ENCODE data around the gene LIPK. TPM values are rescaled to one million over a fixed set of nuclear protein-coding genes. Genes with fewer than 3 reads are reported as not detected.

The LIPK gene
- total and polyA plus RNA-seq, 2 experiments from 2014 or later: not detected

- Mint-ChIP-seq H3K27me3 (ENCODE audit: insufficient read depth, low read depth, poor library complexity) (peaks cover 4% of the 10 kb centered on the region), H3K4me3 (no peak overlapping the region), H3K36me3 (ENCODE audit: low read depth) (no peaks in the 10 kb centered on the region), H3K27ac (no peak overlapping the region), H3K9me3 (no peaks in the 10 kb centered on the region), H3K4me1 (peaks cover 11% of the 10 kb centered on the region)
- Histone ChIP-seq H3K9me2 (ENCODE audit: insufficient read depth) (no peaks in the 10 kb centered on the region), H3K4me1 (ENCODE audit: insufficient read depth) (peaks cover 6% of the 10 kb centered on the region; the same call in 1 of the 2 replicates), H3K27me3 (ENCODE audit: insufficient read depth) (peaks cover 9% of the 10 kb centered on the region; the same call in 1 of the 2 replicates), H3K79me2 (replicated peaks; ENCODE audit: insufficient read depth) (no peaks in the 10 kb centered on the region), H4K20me1 (replicated peaks; ENCODE audit: insufficient read depth) (no peaks in the 10 kb centered on the region), H2AFZ (no peak overlapping the region), H3K4me2 (no peak overlapping the region), H3K36me3 (ENCODE audit: insufficient read depth) (no peaks in the 10 kb centered on the region), H3K27ac (ENCODE audit: low read depth) (no peak overlapping the region), H3K4me3 (no peak overlapping the region), H3F3A (replicated peaks; ENCODE audit: low read depth) (no peaks in the 10 kb centered on the region)
- ATAC-seq (peak; percentile 36), DNase-seq (ENCODE audit: low spot score) (peak; percentile 38)
- TF ChIP-seq POLR2AphosphoS5 (IDR thresholded peaks at IDR 0.05; ENCODE audit: low read depth): no peak
- no peak for TF ChIP-seq ZNF331 (CRISPR knock-in tag; IDR thresholded peaks at IDR 0.05; ENCODE audit: low read depth)
- TF ChIP-seq NANOG (IDR thresholded peaks at IDR 0.05; ENCODE audit: borderline replicate concordance): no peak
- TF ChIP-seq CTCF (conservative IDR thresholded peaks at IDR 0.05; ENCODE audit: low read depth in 2 of 2): no peak
- TF ChIP-seq JUNB (IDR thresholded peaks at IDR 0.05; ENCODE audit: unreplicated experiment): no peak
- no peak for TF ChIP-seq CREB1 (CRISPR knock-in tag; IDR thresholded peaks at IDR 0.05; ENCODE audit: low read depth)
- no peak for TF ChIP-seq ZNF114 (CRISPR knock-in tag; IDR thresholded peaks at IDR 0.05)
- no peak for TF ChIP-seq ZNF462 (CRISPR knock-in tag; IDR thresholded peaks at IDR 0.05)
- no peak for TF ChIP-seq REST (IDR thresholded peaks at IDR 0.05; ENCODE audit: unreplicated experiment)
- TF ChIP-seq EZH2 (IDR thresholded peaks at IDR 0.05; ENCODE audit: low read depth, unreplicated experiment): no peak
- TF ChIP-seq EZH2phosphoT487 (IDR thresholded peaks at IDR 0.05; ENCODE audit: unreplicated experiment): no peak
- no peak for TF ChIP-seq STAT1 (IDR thresholded peaks at IDR 0.05; ENCODE audit: unreplicated experiment)
These were observed 25.2 kb downstream of the LIPK start for GRCh38 chr10:88731296-88731695.
